Measurements from ENCODE around the gene CCDC92. TPM values are rescaled to one million over a fixed set of nuclear protein-coding genes. Genes with fewer than 3 reads are reported as not detected.

Gene CCDC92
- total and polyA plus RNA-seq, 2 of the 8 experiments (the other 6 are each of a cell fraction or from before 2014, with no cell fraction given), result 0.43 to 0.51 TPM

DNA sequence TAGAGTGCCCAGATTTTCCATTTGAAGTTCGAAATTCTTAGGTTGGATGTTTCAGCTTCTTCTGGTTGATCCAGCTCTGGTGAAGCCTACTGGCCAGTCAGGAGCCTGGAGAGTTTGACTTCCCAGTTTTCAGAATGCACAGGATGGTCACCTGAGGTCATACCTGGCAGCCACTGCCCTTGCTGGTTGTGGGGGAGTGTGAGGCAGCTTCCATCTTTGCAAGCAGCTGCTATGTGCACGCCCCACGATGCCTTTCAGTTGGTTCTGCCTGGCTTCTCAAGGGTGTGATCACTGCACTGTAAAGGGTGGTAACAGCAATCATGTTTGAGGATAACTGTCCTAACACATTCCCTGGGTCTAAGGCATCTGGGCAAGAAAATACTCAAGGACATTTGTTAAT, 15.4 kb downstream of the CCDC92 start:
- no peak overlapping the region for H2BK5ac ChIP-seq (ENCODE audit: low read depth, low read length)
- H2BK120ac ChIP-seq (replicated peaks; ENCODE audit: low read depth, low read length), result no peak overlapping the region
- no peak overlapping the region for H3K18ac ChIP-seq (ENCODE audit: extremely low read depth, low read length)
- H3K4me1 ChIP-seq (replicated peaks in 1 of 4; ENCODE audit: control insufficient read depth in 3 of 4, insufficient read depth in 4 of 4, low read length in 3 of 4), result no peaks in the 10 kb centered on the region
- no peak overlapping the region for H2BK15ac ChIP-seq (ENCODE audit: low read length)
- POLR2A ChIA-PET (ENCODE audit: partially characterized antibody), result no interaction called here
- H4K20me1 ChIP-seq (replicated peaks in 1 of 2; ENCODE audit: control insufficient read depth in 1 of 2, insufficient read depth in 2 of 2, low read length in 2 of 2), result peaks cover 4 to 6% of the 10 kb centered on the region in 2 experiments
- peaks cover 7 to 35% (median 22%) of the 10 kb centered on the region in 4 experiments for H3K27me3 ChIP-seq (replicated peaks in 1 of 4; ENCODE audit: control insufficient read depth in 3 of 4, extremely low read depth in 1 of 4, insufficient read depth in 3 of 4, low read length in 3 of 4)
- no peaks in the 10 kb centered on the region for H3K79me2 ChIP-seq (ENCODE audit: control insufficient read depth in 1 of 2, insufficient read depth in 2 of 2, low read length in 2 of 2)
- H4K8ac ChIP-seq (ENCODE audit: extremely low read depth, insufficient read depth, low read length), result no peak overlapping the region
- no peak overlapping the region for H3K4me3 ChIP-seq (ENCODE audit: extremely low read depth in 1 of 4, insufficient read depth in 2 of 4, low read depth in 3 of 4, low read length in 4 of 4)
- H3K4me2 ChIP-seq (ENCODE audit: insufficient read depth in 1 of 2, low read depth in 2 of 2, low read length in 2 of 2), result no peak overlapping the region
- H2BK12ac ChIP-seq (ENCODE audit: low read depth, low read length), result no peak overlapping the region
- H3K79me1 ChIP-seq (ENCODE audit: low read depth, low read length), result no peaks in the 10 kb centered on the region
- CTCF ChIA-PET (ENCODE audit: partially characterized antibody), result interaction anchor here (1.1 to 2.1 kb wide), 2 partner anchors 18 to 21 kb away, joined by 3 to 9 read pairs; no protein-coding TSS in a partner anchor
- H4K5ac ChIP-seq (ENCODE audit: insufficient read length, low read depth, low read length), result no peak overlapping the region
- no peaks in the 10 kb centered on the region for H3K23me2 ChIP-seq (ENCODE audit: low read depth, low read length)
- no peak overlapping the region for H2AK5ac ChIP-seq (ENCODE audit: low read depth, low read length)
- WGBS, 2 experiments (ENCODE audit: extremely low coverage in 1 of 2, insufficient coverage in 1 of 2, insufficient read length in 1 of 2, insufficient replicate concordance in 2 of 2, low coverage in 1 of 2, low lambda C conversion rate in 2 of 2, missing lambda C conversion rate in 1 of 2), result 83% methylated on average over 3 of the region's 3 CpGs; no CpG with 5 or more reads in 1 of the 2 experiments
- H2AFZ ChIP-seq (ENCODE audit: low read length), result no peak overlapping the region
- FAIRE-seq (no peak), DNase-seq (ENCODE audit: low read depth in 1 of 2, low spot score in 2 of 2) (no peak)
- H3K36me3 ChIP-seq (ENCODE audit: control insufficient read depth in 2 of 4, insufficient read depth in 4 of 4, low read length in 3 of 4), result no peaks in the 10 kb centered on the region
- no peak overlapping the region for H3K56ac ChIP-seq (replicated peaks; ENCODE audit: insufficient read length, low read depth, low read length)
- H2BK20ac ChIP-seq (ENCODE audit: low read length), result no peak overlapping the region
- H3K14ac ChIP-seq (ENCODE audit: insufficient read length), result no peak overlapping the region
- no peak overlapping the region for H3K23ac ChIP-seq (ENCODE audit: insufficient read length)
- H4K91ac ChIP-seq (replicated peaks; ENCODE audit: insufficient read length, low read length), result no peak overlapping the region
- H3K27ac ChIP-seq (ENCODE audit: low read depth, low read length), result no peak overlapping the region
- TF ChIP-seq RFX5 (IDR thresholded peaks at IDR 0.05; ENCODE audit: borderline replicate concordance, low read depth, low read length), result no peak
- no peak for TF ChIP-seq NRF1 (IDR thresholded peaks at IDR 0.05; ENCODE audit: low read depth, low read length)
- TF ChIP-seq SAP30 (IDR thresholded peaks at IDR 0.05; ENCODE audit: insufficient read depth, insufficient replicate concordance, low read length), result no peak
- TF ChIP-seq EGR1 (IDR thresholded peaks at IDR 0.05; ENCODE audit: borderline replicate concordance, low read depth, low read length), result no peak
- no peak for TF ChIP-seq EP300 (IDR thresholded peaks at IDR 0.05; ENCODE audit: borderline replicate concordance in 1 of 2, low read depth in 2 of 2, low read length in 2 of 2)
- no peak for TF ChIP-seq RXRA (IDR thresholded peaks at IDR 0.05; ENCODE audit: insufficient read depth, low read depth, low read length)
- no peak for TF ChIP-seq EZH2 (IDR thresholded peaks at IDR 0.05; ENCODE audit: low read depth, low read length, severe bottlenecking)
- TF ChIP-seq PHF8 (conservative IDR thresholded peaks at IDR 0.05; ENCODE audit: low read depth, low read length), result no peak
- TF ChIP-seq CEBPB (IDR thresholded peaks at IDR 0.05; ENCODE audit: low read depth, low read length), result no peak
- no peak for TF ChIP-seq USF2 (IDR thresholded peaks at IDR 0.05; ENCODE audit: low read length)
- H3K4ac ChIP-seq (replicated peaks; ENCODE audit: insufficient read length, low read depth, low read length), result no peak overlapping the region
- H3K9me3 ChIP-seq (ENCODE audit: insufficient read depth in 2 of 2, low read depth in 1 of 2, low read length in 1 of 2), result no peaks in the 10 kb centered on the region
- H3K9ac ChIP-seq (replicated peaks in 1 of 4; ENCODE audit: extremely low read depth in 1 of 4, low read depth in 3 of 4, low read length in 3 of 4), result no peak overlapping the region
